ENCODE results near the gene SEMA5B. TPM values are rescaled to one million over a fixed set of nuclear protein-coding genes. Genes with fewer than 3 reads are reported as not detected.

The SEMA5B gene
- polyA plus RNA-seq, 1 donor from 2014 or later, result 7.0 TPM

GRCh38 chr3:123006609-123007008 lies 21.0 kb downstream of the SEMA5B start:
- Histone ChIP-seq H3K4me3 (ENCODE audit: low read length) (no peak overlapping the region), H3F3A (ENCODE audit: insufficient read depth, low read length, poor library complexity, severe bottlenecking) (no peaks in the 10 kb centered on the region), H3K79me2 (replicated peaks; ENCODE audit: insufficient read depth, low read length) (no peaks in the 10 kb centered on the region), H3K4me2 (ENCODE audit: low read length) (no peak overlapping the region), H3K27ac (ENCODE audit: low read length) (no peak overlapping the region), H3K27me3 (ENCODE audit: insufficient read depth, low read depth, low read length) (no peaks in the 10 kb centered on the region), H4K20me1 (ENCODE audit: insufficient read depth) (no peaks in the 10 kb centered on the region), H3K9me3 (ENCODE audit: low read length) (no peaks in the 10 kb centered on the region), H3K36me3 (ENCODE audit: insufficient read depth, low read length) (no peaks in the 10 kb centered on the region), H3K9me2 (ENCODE audit: insufficient read depth, low read length) (no peaks in the 10 kb centered on the region), H2AFZ (ENCODE audit: low read depth, low read length) (no peak overlapping the region), H3K9ac (ENCODE audit: low read length) (no peak overlapping the region)
- TF ChIP-seq EZH2 (IDR thresholded peaks at IDR 0.05; ENCODE audit: borderline replicate concordance, insufficient read depth, low read length, poor library complexity, severe bottlenecking) (no peak), RAD21 (conservative IDR thresholded peaks at IDR 0.05) (no peak), TAF1 (IDR thresholded peaks at IDR 0.05; ENCODE audit: low read depth) (no peak), MXI1 (conservative IDR thresholded peaks at IDR 0.05; ENCODE audit: poor library complexity, severe bottlenecking) (no peak), POLR2AphosphoS5 (IDR thresholded peaks at IDR 0.05) (no peak), EP300 (conservative IDR thresholded peaks at IDR 0.05; ENCODE audit: poor library complexity, severe bottlenecking) (no peak), SMC3 (conservative IDR thresholded peaks at IDR 0.05; ENCODE audit: poor library complexity) (no peak)
- TF ChIP-seq, protein P1, sequence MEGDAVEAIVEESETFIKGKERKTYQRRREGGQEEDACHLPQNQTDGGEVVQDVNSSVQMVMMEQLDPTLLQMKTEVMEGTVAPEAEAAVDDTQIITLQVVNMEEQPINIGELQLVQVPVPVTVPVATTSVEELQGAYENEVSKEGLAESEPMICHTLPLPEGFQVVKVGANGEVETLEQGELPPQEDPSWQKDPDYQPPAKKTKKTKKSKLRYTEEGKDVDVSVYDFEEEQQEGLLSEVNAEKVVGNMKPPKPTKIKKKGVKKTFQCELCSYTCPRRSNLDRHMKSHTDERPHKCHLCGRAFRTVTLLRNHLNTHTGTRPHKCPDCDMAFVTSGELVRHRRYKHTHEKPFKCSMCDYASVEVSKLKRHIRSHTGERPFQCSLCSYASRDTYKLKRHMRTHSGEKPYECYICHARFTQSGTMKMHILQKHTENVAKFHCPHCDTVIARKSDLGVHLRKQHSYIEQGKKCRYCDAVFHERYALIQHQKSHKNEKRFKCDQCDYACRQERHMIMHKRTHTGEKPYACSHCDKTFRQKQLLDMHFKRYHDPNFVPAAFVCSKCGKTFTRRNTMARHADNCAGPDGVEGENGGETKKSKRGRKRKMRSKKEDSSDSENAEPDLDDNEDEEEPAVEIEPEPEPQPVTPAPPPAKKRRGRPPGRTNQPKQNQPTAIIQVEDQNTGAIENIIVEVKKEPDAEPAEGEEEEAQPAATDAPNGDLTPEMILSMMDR (IDR thresholded peaks at IDR 0.05; ENCODE audit: poor library complexity, severe bottlenecking), result no peak

GRCh38 chr3:123005291-123005690 lies 22.3 kb downstream of the SEMA5B start:
- Histone ChIP-seq H3F3A (ENCODE audit: insufficient read depth, low read length, poor library complexity, severe bottlenecking) (no peaks in the 10 kb centered on the region), H4K20me1 (ENCODE audit: insufficient read depth) (no peaks in the 10 kb centered on the region), H3K36me3 (ENCODE audit: insufficient read depth, low read length) (no peaks in the 10 kb centered on the region), H3K9me3 (ENCODE audit: low read length) (no peaks in the 10 kb centered on the region), H3K9ac (ENCODE audit: low read length) (no peak overlapping the region), H3K79me2 (replicated peaks; ENCODE audit: insufficient read depth, low read length) (no peaks in the 10 kb centered on the region), H2AFZ (ENCODE audit: low read depth, low read length) (no peak overlapping the region), H3K27ac (ENCODE audit: low read length) (no peak overlapping the region), H3K9me2 (ENCODE audit: insufficient read depth, low read length) (no peaks in the 10 kb centered on the region), H3K4me2 (ENCODE audit: low read length) (no peak overlapping the region), H3K4me3 (ENCODE audit: low read length) (no peak overlapping the region), H3K27me3 (ENCODE audit: insufficient read depth, low read depth, low read length) (no peaks in the 10 kb centered on the region)
- TF ChIP-seq POLR2AphosphoS5 (IDR thresholded peaks at IDR 0.05) (no peak), RAD21 (conservative IDR thresholded peaks at IDR 0.05) (no peak), SMC3 (conservative IDR thresholded peaks at IDR 0.05; ENCODE audit: poor library complexity) (no peak), REST (IDR thresholded peaks at IDR 0.05; ENCODE audit: borderline replicate concordance) (no peak), EP300 (conservative IDR thresholded peaks at IDR 0.05; ENCODE audit: poor library complexity, severe bottlenecking) (no peak), TAF1 (IDR thresholded peaks at IDR 0.05; ENCODE audit: low read depth) (no peak), EZH2 (IDR thresholded peaks at IDR 0.05; ENCODE audit: borderline replicate concordance, insufficient read depth, low read length, poor library complexity, severe bottlenecking) (no peak), MXI1 (conservative IDR thresholded peaks at IDR 0.05; ENCODE audit: poor library complexity, severe bottlenecking) (no peak)
- TF ChIP-seq, protein P1 (IDR thresholded peaks at IDR 0.05; ENCODE audit: poor library complexity, severe bottlenecking), result no peak
